ENCODE measurements around the gene ARHGEF28.

- TF ChIP-seq EZH2phosphoT487 (IDR thresholded peaks at IDR 0.05; ENCODE audit: borderline replicate concordance): no peak
- no peak for TF ChIP-seq CTCF (conservative IDR thresholded peaks at IDR 0.05; ENCODE audit: low read length)
Observed at GRCh38 chr5:73857446-73857845, 231.4 kb downstream of the ARHGEF28 start.

Data from Loucy (cell line).